OCI-LY7 (cell line): ENCODE results near the gene TMEM132A.

Source experiments
- CTCF ChIP-seq: fragments of 200-600 bp; sonication (generic); conservative IDR thresholded peaks from 2 replicates; pipeline ENCODE4 v1.5.1; 2014; ENCODE audit warnings: mild to moderate bottlenecking, antibody characterized with exemption, low read length, moderate library complexity, mixed read lengths
- EZH2phosphoT487 ChIP-seq: fragments of 200-600 bp; sonication (generic); IDR thresholded peaks from 2 replicates; pipeline ENCODE4 v1.6.1; 2018; ENCODE audit warnings: low read depth, borderline replicate concordance, mild to moderate bottlenecking, mixed run types, antibody characterized with exemption, low read length, moderate library complexity, mixed read lengths

GRCh38 chr11:60918939-60919265 lies 5.4 kb upstream of the TMEM132A start:
- 0 out of 2 replicates have a peak, but pooled peaks have one; percentile 8 for TF ChIP-seq CTCF
- no peak for TF ChIP-seq EZH2phosphoT487
